ENCODE data around the gene C1QL4. TPM values are rescaled to one million over a fixed set of nuclear protein-coding genes. Genes with fewer than 3 reads are reported as not detected.

The C1QL4 gene
- total and polyA plus RNA-seq, 2 of the 8 experiments (the other 6 are each of a cell fraction or from before 2014, with no cell fraction given), result 0.28 to 0.63 TPM

- TF ChIP-seq KDM4A (IDR thresholded peaks at IDR 0.05; ENCODE audit: low read depth, low read length, severe bottlenecking) (peak; percentile 81), SUZ12 (IDR thresholded peaks at IDR 0.05; ENCODE audit: low read length) (peak; percentile 87), CEBPB (IDR thresholded peaks at IDR 0.05; ENCODE audit: low read depth, low read length) (no peak), SIN3A (conservative IDR thresholded peaks at IDR 0.05 in 1 of 2, IDR thresholded peaks at IDR 0.05 in 1 of 2; ENCODE audit: low read depth in 1 of 2, low read length in 2 of 2) (no peak), RAD21 (IDR thresholded peaks at IDR 0.05 in 1 of 2, conservative IDR thresholded peaks at IDR 0.05 in 1 of 2; ENCODE audit: low read depth in 2 of 2, low read length in 2 of 2) (peak; percentile 22 to 49; a peak in 3 of 4 replicates), HDAC6 (IDR thresholded peaks at IDR 0.05; ENCODE audit: low read depth, low read length) (no peak), SP1 (IDR thresholded peaks at IDR 0.05; ENCODE audit: low read depth, low read length) (no peak), CREB1 (IDR thresholded peaks at IDR 0.05) (peak; percentile 65), NANOG (IDR thresholded peaks at IDR 0.05; ENCODE audit: insufficient read depth, low read depth, low read length, poor library complexity, severe bottlenecking) (no peak), EGR1 (IDR thresholded peaks at IDR 0.05; ENCODE audit: borderline replicate concordance, low read depth, low read length) (peak; percentile 91), CTCF (IDR thresholded peaks at IDR 0.05; ENCODE audit: control extremely low read depth in 1 of 3, insufficient read depth in 1 of 3, low read depth in 1 of 3, low read length in 3 of 3) (peak; percentile 67 to 92 (median 89)), CTBP2 (IDR thresholded peaks at IDR 0.05; ENCODE audit: borderline replicate concordance, insufficient read depth, insufficient read length, low read length) (no peak), ATF3 (IDR thresholded peaks at IDR 0.05; ENCODE audit: insufficient read depth, low read depth, low read length) (no peak), RBBP5 (IDR thresholded peaks at IDR 0.05; ENCODE audit: borderline replicate concordance, low read depth, low read length) (0 out of 2 replicates have a peak, but pooled peaks have one; percentile 8), GABPA (IDR thresholded peaks at IDR 0.05; ENCODE audit: borderline replicate concordance, insufficient read depth, low read length) (no peak), HDAC2 (IDR thresholded peaks at IDR 0.05; ENCODE audit: borderline replicate concordance in 1 of 2, low read depth in 2 of 2, low read length in 2 of 2) (0 out of 4 replicates have a peak, but pooled peaks have one; percentile 21 to 60)
Measured at GRCh38 chr12:49336645-49337584, at the start of gene C1QL4 (continued).

All from H1 (cell line).